Measurements from ENCODE around the gene THY1.

The THY1 gene

DNA sequence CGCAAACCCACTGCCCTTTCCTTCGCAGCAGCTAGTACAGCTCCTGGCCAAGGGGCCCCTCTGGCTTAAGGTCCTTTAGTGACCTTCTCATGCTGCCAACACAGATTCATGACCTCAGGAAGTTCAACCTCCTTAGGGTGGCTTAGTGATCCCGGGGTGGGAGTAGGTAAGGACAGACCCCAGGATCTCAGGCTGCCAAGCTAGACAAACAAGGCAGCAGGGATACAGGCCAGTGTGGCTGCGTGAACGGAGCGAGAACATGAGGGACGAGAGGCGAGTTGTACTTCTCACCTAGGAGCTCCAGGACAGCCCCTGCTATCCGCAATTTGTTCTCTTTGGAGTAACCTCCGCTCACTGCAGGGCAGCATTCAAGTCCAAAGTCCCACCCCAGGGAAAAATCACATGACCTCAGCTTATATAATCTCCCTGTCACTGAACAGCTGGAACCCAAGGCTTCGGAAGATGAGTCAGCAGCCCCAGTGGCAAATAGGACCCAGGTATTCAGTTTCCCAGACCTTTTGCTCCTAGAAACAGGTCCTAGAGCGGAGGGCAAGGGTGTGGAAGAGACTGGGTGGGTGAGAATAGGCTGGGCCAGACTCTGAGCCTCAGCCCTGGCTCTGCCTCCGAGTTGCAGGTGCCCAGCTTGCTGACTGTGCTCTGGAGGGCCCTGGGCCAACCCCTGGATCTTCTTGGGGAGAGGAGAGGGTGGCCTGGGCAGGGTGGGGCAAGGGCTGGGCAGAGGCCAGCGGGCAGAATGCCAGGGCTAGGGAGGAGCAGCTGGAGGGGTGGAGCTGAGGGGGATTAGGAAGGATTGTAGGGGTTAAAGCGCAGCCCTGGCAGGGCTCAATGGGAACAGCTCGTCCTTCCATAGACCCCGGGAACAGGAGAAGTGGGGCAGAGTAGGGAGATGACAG is 54.6 kb downstream of the THY1 start:
- DNase-seq = no peak

DNA sequence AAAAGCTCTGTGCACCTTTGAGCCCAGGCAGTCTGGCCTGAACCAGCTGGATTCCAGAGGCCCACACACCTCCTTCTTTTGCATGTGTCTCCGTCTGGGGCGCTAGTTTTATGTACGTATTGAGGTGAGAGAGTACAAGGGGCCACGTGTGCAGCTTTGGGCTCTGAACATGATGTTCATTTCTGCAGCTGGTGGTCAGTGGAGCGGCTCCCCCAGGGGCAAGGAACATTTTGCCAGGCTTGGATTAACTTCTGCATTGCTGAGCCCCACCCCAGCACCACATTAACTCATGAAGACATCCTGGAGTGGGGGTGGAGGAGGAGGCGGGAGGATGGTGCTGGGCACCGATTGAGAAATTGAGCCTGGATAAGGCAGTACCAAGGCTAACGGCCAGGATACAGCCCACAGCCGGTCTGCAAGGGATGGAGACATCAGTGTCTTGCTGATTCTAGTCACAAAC is 55.3 kb downstream of the THY1 start:
- DNase-seq = no peak
